DMS153 treated with DMSO at 0.1 percent for 48 hours (cell line): ENCODE data around the gene MED6.

Experiments used
- DNase-seq: peaks from one replicate; lab custom pipeline; 2025; ENCODE audit not compliant: unreplicated experiment; lab: John Stamatoyannopoulos, UW

Gene MED6, protein sequence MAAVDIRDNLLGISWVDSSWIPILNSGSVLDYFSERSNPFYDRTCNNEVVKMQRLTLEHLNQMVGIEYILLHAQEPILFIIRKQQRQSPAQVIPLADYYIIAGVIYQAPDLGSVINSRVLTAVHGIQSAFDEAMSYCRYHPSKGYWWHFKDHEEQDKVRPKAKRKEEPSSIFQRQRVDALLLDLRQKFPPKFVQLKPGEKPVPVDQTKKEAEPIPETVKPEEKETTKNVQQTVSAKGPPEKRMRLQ

DNA sequence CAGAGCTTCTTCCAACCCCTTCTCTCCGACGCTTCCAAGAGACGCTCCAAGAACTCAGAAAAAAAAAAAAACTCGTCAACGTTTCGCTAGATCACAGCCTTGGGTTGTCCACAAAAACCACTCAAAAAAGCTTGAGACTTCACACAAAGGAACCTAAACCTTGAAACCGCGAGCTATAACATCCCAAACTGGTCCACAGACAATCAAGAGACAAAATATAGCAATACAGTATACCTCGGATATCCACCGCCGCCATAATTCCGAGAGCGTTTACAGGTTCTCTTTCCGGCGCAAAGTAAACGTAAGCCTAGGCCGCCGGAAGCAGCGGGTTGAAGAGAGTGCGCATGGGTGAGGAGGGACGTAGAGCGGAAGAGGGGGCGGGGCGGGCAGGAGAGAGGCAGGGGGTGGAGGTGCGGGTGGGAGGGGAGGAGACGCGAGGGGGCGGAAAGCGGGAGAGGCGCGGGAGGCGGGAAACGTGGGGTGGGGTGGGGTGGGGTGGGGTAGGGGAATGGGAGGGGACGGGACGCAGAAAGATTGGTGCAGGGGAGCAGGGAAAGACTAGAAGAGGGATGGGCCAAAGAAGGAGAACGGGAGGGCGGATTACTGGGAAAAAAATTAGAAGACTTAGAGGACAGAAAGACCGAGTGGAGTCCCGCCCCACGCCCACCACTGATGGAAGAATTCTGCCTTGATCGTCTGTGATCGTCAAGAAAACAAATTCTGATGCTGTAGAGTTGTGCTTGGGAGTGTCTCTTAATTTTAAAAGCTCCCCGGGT lies at the start of gene MED6:
TSS of gene MED6 (minus strand) at position 274 of the 776 bp plus-strand sequence. CDS start at position 256, 18 bp downstream.
- DNase-seq: peak; percentile 86

DNA sequence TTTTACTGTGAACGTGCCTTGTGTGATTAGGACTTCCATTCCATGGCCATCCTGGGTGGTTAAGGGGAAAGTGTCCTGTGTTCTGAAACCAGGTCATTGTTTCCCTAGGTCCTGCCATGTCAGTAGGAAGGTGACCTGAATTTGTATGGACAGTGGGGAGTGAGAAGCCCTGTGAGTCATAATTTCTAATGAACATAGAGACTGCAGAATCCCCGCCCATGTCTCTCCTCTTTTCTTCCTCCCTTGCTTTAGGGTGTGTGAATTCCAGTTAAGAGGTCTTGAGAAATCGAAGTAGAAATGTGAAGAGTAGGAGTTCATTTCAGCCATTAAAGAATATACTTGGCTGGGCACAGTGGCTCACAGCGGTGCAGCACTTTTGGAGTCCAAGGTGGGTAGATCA lies 49.3 kb upstream of the MED6 start:
- DNase-seq: no peak

DNA sequence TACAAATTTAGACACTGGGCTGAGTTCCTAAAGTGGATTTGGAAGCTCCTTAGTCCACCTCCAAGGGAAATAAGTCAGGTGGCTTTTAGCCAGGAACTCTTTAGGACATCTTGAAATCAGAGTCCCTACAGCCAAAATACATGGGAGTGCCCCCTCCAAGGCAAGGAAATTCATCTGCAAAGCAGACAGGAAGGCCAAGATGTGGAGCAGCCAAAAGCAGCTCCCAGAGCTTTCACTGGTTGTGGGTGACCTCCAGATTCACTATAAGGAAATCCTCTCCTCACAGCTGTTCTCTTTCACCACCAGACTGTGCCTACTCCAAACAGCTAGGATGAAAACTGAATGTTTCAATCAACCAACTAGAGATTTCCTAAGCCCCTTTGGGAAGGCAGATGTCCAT lies 47.9 kb upstream of the MED6 start:
- DNase-seq: no peak

DNA sequence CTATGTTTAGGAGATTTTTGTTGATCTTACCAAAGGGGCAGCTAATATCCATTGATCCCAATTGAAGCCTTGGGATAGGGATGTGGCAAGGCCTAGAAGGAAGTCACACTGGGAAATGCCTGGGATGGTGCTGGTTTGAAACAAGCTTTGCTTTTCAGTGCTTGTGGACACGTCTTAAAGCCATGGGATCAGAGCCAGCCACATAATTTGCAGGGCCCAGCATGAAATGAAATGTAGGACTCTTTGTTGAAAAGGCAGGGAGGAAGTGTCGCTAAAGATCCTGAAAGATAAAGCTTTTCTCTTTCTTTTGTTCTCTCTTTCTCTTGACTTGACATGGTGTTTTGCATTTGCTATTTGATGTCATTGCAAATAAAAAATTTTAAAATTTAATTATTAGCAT lies 46.2 kb upstream of the MED6 start:
- no peak for DNase-seq

DNA sequence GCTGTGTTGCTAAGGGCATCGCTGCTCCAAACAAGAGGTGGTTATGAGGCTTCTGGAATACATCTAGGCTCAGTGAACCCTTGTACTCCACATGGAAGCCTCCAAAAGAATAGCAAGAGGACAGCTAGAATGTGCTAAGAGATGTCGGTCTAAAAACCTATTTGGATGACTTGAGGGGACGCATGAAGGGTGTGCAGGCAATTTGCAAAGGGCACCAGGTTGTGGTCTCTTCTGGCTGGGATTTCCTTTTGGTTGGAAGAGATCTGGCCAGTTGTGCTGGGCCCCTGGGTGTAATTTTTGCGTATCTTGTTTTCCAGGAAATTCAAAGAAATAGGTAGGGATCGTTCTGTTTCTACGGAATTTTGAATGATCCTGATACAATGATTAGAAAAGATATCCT lies 45.4 kb upstream of the MED6 start:
- DNase-seq: no peak

DNA sequence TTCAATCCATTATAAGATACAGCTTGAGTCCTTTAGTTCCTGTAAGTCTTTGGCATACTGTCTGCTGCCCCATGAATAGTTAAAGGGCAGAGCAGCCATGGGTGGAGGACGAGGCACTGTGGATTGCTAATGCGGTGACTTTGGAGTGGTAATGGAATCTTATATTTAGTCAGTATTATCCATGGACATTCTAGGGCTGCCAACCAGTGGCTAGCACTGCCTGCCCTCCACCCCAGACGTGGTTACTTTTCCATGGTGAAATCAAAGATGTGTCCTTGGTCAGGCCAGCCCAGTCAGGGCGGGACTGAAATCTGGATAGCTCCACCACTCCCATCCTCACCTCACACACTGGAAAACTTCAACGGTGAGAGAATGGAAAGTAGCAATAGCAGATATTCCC lies 43.5 kb upstream of the MED6 start:
- no peak for DNase-seq

DNA sequence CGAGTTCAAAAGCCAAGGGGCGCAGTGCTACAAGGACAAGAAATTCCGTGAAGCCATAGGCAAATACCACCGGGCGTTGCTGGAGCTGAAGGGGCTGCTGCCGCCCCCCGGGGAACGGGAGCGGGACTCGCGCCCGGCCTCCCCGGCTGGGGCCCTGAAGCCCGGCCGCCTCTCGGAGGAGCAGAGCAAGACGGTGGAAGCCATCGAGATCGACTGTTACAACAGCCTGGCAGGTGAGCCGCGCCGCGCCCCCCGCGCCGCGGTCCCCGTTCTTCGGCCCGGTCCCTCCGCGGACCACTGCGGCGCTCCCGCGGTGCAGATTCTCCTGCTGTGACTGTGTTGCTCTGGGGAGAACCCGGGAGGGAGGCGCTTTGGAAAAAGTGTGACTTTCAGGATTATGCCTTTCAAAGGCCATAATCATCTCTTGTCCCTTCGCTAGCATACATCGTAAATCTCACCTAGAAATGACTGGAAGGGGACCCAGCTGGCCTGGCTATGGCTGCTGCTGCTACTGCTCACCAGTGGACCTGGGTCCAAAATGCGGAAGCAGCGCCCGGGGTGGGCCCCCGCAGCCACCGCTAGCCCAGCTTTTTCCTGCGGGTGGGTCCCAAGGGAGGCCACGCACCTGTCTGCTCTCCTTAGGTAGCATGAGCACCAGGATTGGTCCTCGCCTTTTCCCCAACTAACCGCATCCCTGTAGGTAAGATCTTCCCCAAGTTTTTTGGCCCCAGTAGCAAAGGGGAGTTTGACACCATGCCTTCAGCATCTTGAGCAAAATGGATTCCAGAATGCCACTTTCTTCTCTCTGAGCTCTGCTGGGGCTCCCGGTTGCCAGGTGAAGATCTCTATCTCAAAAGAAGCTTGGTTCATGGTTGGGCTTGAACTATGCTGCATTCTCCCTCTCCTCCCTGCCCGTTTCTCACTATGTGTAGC lies 42.1 kb upstream of the MED6 start:
- no peak for DNase-seq

DNA sequence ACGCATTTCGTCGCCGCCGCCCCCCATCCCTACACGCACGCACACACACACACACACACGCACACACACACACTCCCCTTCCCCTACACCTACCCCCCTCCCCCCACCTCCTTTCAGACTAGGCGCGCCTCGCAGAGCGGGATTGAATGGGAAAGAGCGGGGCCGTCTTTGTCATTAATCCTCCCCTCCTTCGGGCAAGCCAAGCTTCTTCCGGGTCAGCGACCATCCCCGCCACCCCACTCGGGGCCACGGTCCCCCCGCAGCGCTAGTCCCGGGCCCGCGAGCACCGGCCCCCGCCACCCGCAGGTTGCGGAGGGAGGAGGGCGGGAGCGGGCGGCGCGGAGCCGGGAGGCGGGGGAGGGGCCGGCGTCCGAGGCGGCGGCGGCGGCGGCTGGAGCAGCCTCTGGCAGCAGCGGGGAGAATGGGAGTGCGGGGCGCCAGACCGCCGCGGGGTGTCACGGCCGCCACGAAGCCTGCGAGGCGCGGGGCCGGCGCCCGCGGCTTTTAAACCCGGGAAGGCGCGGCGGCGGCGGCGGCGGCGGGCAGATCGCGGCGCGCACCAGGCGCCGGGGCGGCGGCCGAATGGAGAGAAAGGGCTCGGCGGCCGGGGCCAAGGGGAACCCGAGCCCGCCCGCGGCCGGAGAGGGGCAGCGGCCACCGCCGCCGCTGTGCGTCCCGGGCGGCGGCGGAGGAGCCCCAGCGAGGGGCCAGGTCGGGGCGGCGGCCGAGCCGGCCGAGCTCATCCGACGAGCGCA lies 41.3 kb upstream of the MED6 start, which contains the start of gene TTC9:
TSS of gene TTC9 (plus strand) at position 369 of the 755 bp plus-strand sequence. CDS start at position 583, 214 bp downstream.
- no peak for DNase-seq

DNA sequence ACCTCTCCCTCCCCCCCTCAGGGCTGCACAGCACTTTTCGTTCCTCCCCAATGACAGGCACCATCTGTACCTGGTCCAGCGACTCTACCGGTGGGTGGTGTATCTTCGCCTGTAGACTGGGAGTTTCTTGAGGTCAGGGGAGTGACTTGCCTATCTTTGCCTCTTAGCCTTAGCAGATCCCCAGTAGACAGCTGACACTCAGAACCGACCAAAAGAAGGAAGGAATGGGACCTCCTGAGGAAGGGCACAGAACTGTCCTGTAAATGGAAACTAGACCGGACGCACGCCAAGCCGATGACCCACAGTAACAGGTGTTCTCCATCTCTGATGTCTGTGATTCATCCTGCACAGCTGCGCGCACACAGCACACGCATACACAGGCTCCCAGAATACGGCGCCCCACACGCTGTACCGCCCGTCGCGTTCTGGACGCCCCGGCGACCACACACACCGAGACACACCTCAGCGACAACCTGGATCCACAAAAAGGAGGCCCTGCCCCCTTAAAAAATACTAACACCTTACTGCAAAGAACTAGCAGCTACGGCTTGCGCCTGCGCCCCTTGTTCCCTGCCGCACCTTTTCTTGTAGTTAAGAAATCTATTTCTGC lies 40.6 kb upstream of the MED6 start:
- peak; percentile 30 for DNase-seq

DNA sequence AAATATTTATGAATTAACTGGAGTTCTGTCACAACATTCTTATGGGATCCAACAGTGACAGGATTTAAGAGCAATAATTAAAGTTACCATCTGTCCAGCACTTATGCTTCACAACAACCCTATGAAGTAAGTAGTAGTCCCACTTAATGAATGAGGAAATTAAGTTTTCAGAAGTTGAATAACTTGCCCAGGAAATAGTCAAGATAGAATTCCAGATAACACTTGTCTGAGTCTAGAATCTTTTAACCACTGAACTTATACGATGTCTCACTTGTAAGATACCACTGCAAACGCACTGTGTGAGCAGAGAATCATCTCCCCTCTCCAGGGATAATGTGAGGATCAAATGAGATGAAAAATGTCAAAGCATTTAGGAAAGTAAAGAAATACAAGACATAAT lies 38.0 kb upstream of the MED6 start:
- no peak for DNase-seq

DNA sequence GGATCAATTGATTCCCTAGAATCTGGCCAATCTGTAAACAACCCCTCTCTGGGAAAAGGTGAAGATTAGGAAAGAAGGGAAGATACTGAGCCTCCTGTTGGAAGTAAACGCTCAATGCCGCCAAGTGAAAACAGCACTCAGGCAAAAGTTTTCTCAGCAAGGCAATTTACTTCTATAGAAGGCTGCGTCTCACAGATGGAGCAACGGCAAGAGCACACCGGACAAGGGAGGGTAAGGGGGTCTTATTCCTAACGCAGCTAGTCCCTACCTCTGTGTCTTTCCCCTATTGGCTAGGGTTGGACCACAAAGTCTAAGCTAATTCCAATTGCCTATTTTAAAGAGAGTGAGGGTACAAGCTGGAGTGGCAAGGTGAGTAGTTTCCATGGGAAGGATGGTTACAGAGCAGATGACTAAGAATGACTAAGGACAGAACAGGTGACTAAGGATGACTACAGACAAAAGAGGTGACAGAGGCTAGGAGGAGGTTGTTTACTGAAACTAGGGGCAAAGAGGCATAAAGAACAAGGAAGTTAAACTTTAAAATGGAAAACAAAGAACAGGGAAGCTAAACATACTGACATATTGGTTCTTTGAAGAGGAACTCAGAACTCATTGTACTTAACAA lies 35.6 kb upstream of the MED6 start:
- DNase-seq: no peak

DNA sequence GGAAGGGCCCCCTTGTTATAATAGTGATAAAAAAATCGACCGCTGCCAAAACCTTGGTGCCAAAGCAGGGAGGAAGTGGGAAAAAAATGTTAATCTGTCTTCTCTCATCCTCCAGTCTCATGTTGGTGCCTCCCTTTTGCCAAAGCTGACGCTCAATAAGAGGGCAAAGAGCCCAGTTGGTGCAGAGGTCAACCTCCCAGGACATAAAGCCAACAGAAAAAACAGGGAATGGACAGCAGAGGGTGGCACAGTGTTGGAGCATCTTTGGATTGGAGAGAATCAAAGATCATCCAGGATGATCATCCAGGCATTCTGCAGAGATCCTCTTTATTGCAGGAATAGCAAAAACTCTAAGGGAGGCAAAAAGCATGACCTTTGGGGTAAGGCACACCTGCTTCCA lies 31.5 kb upstream of the MED6 start:
- DNase-seq: no peak

DNA sequence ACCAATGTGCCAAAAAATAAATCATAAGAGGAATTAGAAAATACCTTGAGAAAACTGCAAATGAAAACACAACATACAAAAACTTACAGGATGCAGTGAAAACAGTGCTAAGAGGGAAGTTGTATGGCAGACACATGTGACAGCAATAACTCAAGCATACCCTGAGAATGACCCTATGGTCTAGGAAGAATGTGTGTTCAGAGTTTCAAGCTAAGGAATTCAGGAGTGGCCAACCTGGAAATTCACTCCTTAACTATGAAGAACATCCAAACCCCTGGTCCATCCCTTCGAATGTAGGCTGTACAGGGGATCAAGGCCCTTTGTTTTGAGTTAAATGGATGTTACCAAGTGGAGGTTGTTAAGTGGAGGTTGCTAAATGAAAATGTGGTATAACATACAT lies 24.5 kb upstream of the MED6 start:
- DNase-seq: no peak

DNA sequence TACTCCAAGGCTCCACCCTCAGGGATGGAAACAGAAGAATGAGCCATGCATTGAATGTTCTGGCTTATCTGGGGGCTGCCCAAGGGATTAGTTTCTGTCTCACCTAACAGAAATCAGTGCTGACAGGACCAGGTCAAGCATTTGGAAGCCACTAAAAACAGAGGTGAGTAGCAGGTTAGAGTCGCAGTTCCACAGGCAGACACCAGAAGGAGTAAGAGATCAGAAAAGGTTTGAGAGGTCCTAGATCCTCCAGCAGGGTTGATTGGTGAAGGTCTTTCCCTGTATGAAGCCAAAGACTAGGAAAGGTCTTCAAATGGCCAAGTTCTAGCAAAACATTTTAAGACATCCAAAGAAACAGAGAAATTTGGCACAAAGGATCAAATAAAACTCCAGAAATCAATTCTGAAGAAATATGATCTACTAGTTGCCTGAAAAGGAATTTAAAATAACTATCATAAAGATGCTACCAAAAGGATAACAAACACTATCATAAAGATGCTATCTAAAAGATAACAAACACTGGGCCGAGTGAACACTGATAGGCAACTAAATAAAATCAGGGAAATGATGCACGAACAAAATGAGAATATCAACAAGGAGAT lies 21.8 kb upstream of the MED6 start:
- DNase-seq: peak; percentile 31

DNA sequence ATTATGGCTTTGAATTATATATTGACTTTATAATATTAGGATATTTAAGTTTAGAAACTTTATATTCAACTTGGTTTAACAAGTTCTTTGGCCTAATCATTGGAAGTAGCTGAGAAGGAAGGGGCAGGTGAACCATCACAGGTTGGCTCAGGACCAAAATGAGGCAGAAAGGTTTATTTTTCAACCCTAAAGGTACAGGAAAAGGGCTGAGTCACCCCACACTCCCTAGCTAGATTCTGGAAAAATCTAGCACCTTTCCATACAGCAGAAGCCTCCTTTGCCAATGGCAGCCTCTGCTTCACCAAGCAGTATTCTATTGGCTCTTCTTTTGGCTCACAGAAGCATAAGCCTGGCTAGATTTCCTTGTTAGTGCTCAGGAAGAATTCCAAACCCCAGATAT lies 19.3 kb upstream of the MED6 start:
- DNase-seq: no peak

DNA sequence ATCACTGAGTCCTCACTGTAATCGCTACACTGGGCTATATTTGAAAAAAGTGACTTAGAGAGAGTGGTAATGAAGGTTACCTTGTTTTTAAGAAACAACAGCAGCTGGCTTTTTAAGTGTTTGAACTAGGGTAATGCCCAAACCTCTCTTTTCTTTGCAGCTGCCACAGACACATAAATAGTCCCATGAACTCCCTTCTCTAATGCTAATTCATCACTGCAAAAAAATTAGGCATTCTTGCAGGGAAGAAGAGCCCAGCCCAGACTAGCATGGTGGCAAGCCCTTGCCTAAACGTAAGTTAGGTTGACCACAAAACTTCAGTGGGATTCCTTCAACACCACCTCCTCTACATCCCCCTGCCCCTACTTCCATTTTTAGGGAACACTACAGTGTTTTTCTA lies 17.9 kb upstream of the MED6 start:
- no peak for DNase-seq

DNA sequence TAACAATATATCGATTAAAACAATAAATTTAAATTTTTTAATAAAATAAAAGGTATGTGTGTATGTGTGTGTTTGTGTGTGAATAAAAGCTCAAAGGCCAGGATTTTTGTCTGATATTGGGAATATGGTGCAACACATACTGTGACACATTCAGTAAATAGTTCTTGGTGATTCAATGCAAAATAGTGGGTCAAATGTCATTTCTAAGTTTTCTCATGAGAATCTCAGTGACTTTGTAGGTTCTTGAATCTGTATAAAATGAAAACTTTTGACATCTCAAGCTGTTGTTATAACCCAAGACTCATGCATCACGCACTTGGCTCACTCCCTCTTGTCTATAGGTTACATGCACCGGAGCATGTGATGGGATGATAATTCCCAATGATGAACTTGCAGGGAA lies 16.2 kb upstream of the MED6 start:
- no peak for DNase-seq

DNA sequence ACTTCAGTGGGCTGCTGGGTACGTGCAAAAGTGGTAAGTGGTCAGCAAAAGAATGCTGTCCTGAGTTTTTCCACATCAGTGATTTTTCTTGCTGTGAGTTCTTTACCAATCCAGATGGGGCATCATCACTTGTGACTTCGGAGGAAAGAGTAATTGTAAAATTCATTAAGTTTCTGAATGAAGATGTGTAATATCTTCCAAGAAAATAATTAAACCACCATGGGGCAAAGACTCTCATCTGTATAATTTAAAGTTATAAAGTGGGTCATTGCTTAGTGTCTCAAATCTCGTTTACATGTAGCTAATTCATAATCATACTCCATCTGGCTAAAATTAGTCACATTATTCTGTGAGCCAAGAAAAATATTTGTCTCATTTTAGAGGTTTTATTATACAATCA lies 10.8 kb upstream of the MED6 start:
- no peak for DNase-seq

DNA sequence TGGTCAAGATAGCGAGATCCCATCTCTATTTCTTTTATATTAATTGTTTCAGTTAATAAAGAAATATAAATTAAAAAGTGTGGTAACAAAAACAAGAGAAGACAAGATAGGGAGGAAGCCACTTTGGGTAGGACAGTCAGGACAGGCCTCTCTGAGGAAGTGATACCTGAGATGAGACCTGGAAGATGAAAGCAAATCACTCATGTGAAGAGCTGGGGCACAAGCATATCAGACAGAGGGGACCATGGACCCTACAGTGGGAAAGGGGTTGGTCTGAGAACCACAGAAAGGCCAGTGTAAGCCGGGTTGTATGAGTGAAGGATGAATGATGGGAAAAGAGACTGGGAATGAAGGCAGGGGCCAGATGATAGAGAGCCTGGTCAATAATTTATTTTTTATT lies 1.8 kb upstream of the MED6 start:
- no peak for DNase-seq

DNA sequence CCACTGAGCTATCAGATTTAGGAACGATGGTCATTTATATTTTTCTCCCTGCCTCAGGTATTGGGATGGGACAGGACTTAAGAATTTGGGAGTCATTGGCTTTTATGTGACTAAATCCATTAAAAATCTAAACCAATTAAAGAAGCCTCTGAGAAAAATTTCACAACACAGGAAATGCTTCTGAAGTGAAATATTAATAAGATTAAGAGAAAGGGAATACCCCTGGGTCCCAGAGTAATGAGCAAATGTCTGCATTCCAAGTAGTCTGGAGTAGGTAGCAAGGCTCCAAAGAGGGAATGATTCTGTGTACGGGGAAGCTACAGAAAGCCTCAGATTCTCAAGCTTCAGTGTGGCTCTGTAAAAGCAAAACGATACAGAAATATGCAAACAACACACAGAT lies 707 bp upstream of the MED6 start:
- DNase-seq: no peak
